ENCODE data around the gene DUSP22. TPM values are rescaled to one million over a fixed set of nuclear protein-coding genes. Genes with fewer than 3 reads are reported as not detected.

The DUSP22 gene
- total and polyA plus RNA-seq, 9 of the 15 experiments (the other 6 are each of a cell fraction or from before 2014, with no cell fraction given): 9.3 to 19.4 (median 11.8) TPM

DNA sequence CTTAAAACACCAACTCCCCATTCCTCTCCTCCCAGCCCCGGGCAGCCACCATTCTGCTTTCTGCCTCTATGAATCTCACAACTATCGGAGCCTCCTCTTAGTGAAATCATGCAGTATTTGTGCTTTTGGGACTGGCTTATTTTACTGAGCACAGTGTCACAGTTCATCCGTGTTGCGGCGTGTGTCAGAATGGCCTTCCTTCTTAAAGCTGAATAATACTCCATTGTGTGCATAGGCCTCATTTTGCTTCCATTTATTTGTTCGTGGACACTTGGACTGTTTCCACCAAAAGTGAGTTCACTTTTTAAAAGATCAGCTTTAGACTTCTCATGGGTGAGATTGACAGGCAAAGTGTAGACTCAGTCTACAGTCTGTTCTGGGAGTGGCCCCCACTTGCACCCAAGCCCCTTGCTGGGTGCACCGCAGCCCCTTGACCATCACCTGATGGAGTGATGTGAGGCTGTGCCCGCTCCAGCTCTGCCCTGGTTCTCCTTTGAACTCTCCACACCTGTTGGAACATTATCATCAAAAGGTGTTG, 12.6 kb downstream of the DUSP22 start:
- intact Hi-C loops (cut with micrococcal nuclease): no loop called here
- Histone ChIP-seq H3K9me3 (replicated peaks; ENCODE audit: control insufficient read depth, insufficient read depth, low read depth, low read length) (no peaks in the 10 kb centered on the region), H3K79me2 (ENCODE audit: control insufficient read depth, insufficient read depth, low read length) (no peaks in the 10 kb centered on the region), H3K36me3 (ENCODE audit: control insufficient read depth, insufficient read depth, low read length) (no peaks in the 10 kb centered on the region), H3K4me3 (no peak overlapping the region), H2AFZ (ENCODE audit: low read depth, low read length) (no peak overlapping the region), H3K27ac (ENCODE audit: extremely low read depth, low read depth, low read length) (no peak overlapping the region), H3K27me3 (ENCODE audit: control insufficient read depth in 2 of 2, insufficient read depth in 2 of 2, low read length in 2 of 2) (peaks cover 2 to 39% of the 10 kb centered on the region in 2 experiments; a peak in 3 of 5 replicates), H4K20me1 (replicated peaks; ENCODE audit: control insufficient read depth, insufficient read depth, low read length) (peaks cover 13% of the 10 kb centered on the region; the same call in 1 of the 2 replicates), H3K4me1 (replicated peaks in 1 of 2; ENCODE audit: control insufficient read depth in 2 of 2, insufficient read depth in 2 of 2, low read length in 2 of 2) (peaks cover 4 to 5% of the 10 kb centered on the region in 2 experiments; a peak in 3 of 5 replicates), H3K4me2 (ENCODE audit: insufficient read depth, low read length) (no peak overlapping the region), H3K9me1 (ENCODE audit: control insufficient read depth, insufficient read depth, low read length) (no peaks in the 10 kb centered on the region), H3K9ac (ENCODE audit: insufficient read depth in 1 of 2, low read depth in 2 of 2, low read length in 2 of 2) (no peak overlapping the region)
- in situ Hi-C loops (cut with MboI): no loop called here
- no peak for ATAC-seq
- FAIRE-seq: no peak
- 41% methylated on average over 8 of the region's 8 CpGs for WGBS (ENCODE audit: insufficient coverage, low coverage, missing lambda C conversion rate)
- POLR2A ChIA-PET: no interaction called here
- no peak for DNase-seq (ENCODE audit: extremely low read depth in 1 of 4, low spot score in 3 of 4)
- TF ChIP-seq KLF16 (IDR thresholded peaks at IDR 0.05) (no peak), XRCC4 (IDR thresholded peaks at IDR 0.05; ENCODE audit: extremely low read depth, insufficient read depth, insufficient read length) (no peak), ZNF717 (CRISPR knock-in tag; IDR thresholded peaks at IDR 0.05) (no peak), CHCHD3 (CRISPR knock-in tag; IDR thresholded peaks at IDR 0.05) (no peak), ZBTB1 (CRISPR knock-in tag; IDR thresholded peaks at IDR 0.05; ENCODE audit: borderline replicate concordance, low read depth) (no peak), ZC3H4 (CRISPR knock-in tag; IDR thresholded peaks at IDR 0.05; ENCODE audit: borderline replicate concordance) (no peak), KLF6 (CRISPR knock-in tag; IDR thresholded peaks at IDR 0.05; ENCODE audit: borderline replicate concordance) (no peak), MCM3 (IDR thresholded peaks at IDR 0.05) (no peak), SLC30A9 (CRISPR knock-in tag; IDR thresholded peaks at IDR 0.05) (no peak), POLR2A (conservative IDR thresholded peaks at IDR 0.05) (no peak), ELF1 (tag; IDR thresholded peaks at IDR 0.05) (no peak)
- CTCF ChIA-PET (ENCODE audit: low intra/inter-chr PET ratio): no interaction called here
- BruUV-seq (replicated peaks): no TSS peak
